Adipocyte (in vitro differentiated cells): ENCODE data around the gene TMEM117.

Experiments
- DNase-seq: peaks from one replicate; pipeline ENCODE4 v3.0.0-alpha.2; 2015; ENCODE audit warnings: low read depth
- H3K27me3 ChIP-seq: replicated peaks from 2 replicates; pipeline ENCODE4 v1.7.0; 2013; ENCODE audit warnings: mild to moderate bottlenecking, low read length, moderate library complexity; ENCODE audit not compliant: control insufficient read depth, insufficient read depth
- H3K36me3 ChIP-seq: 2 replicates; pipeline ENCODE4 v1.7.0; 2013; ENCODE audit warnings: low read length, mild to moderate bottlenecking, moderate library complexity; ENCODE audit not compliant: control insufficient read depth, insufficient read depth, severe bottlenecking
- H3K4me1 ChIP-seq: 2 replicates; pipeline ENCODE4 v1.7.0; 2013; ENCODE audit warnings: mild to moderate bottlenecking, low read length, moderate library complexity; ENCODE audit not compliant: control insufficient read depth, insufficient read depth
- H3K4me3 ChIP-seq: 2 replicates; pipeline ENCODE4 v1.7.0; 2013; ENCODE audit warnings: mild to moderate bottlenecking, low read length, moderate library complexity
- H3K9ac ChIP-seq: 2 replicates; pipeline ENCODE4 v1.7.0; 2013; ENCODE audit warnings: mild to moderate bottlenecking, low read length, moderate library complexity
- H3K9me3 ChIP-seq: 2 replicates; pipeline ENCODE4 v1.7.0; 2013; ENCODE audit warnings: mild to moderate bottlenecking, low read length, moderate library complexity; ENCODE audit not compliant: control insufficient read depth

TMEM117 gene

DNA sequence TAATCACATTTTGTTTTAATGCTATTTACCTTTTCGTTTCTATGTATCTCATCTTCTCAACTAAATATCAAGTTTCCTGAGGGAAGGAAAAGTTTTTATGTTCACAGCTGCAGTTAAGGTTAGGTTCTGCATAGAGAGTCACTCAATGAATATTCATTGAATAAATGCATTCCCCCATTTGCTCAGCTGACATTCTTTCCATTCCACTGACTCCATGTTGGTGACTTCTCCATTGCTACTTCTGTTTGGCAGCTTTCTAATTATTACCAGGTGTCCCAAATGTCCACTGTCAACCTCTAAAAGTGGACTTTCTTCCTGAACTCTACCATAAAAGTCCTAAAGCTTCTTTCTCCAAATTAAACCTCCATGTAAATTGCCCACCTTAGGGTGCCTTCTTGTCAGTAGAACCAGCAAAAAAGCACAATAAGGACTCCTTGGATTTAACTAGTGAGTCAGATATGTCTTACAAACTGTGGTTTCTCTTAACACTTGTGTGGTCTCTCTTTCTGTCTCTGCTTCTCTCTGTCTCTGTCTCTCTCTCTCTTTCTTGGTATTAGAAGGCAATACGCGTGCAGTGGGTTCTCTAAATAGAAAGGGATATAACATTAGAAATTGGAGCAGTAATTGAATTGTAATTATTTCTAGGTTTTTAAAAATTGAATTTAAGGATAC, 85.9 kb downstream of the TMEM117 start:
- no peak overlapping the region for H3K4me3 ChIP-seq

GRCh38 chr12:43930032-43930431, 94.2 kb downstream of the TMEM117 start:
- H3K4me1 ChIP-seq = no peaks in the 10 kb centered on the region
- DNase-seq = no peak
- H3K9ac ChIP-seq = no peak overlapping the region
- H3K36me3 ChIP-seq = no peaks in the 10 kb centered on the region
- no peak overlapping the region for H3K4me3 ChIP-seq
- H3K27me3 ChIP-seq = no peaks in the 10 kb centered on the region
- H3K9me3 ChIP-seq = peaks cover 11% of the 10 kb centered on the region

More for the DNA sequence above, 85.9 kb downstream of the TMEM117 start:
- Histone ChIP-seq H3K9ac (no peak overlapping the region), H3K4me1 (no peaks in the 10 kb centered on the region), H3K36me3 (no peaks in the 10 kb centered on the region), H3K27me3 (no peaks in the 10 kb centered on the region), H3K9me3 (no peaks in the 10 kb centered on the region)
- peak; percentile 36 for DNase-seq

DNA sequence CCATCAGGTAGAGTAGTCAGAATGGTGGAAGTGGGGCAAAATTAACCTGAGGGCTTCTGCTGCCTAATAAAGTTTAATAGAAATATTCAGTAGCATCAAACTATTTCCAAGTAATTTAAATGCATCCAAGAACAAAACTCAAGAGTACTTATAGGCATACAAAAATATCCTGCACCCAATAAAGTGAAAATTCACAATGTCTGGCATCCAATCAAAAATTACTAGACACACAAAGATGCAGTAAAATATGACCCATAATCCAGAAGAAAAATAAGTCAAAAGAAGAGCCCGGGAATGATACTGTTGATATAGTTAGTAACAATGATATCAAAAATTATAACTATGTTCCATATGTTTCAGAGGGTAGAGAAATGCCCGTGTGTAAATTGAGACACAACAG, 95.3 kb downstream of the TMEM117 start:
- DNase-seq = no peak
- H3K4me1 ChIP-seq = no peaks in the 10 kb centered on the region
- no peaks in the 10 kb centered on the region for H3K27me3 ChIP-seq
- H3K9ac ChIP-seq = no peak overlapping the region
- H3K9me3 ChIP-seq = peaks cover 11% of the 10 kb centered on the region
- H3K36me3 ChIP-seq = no peaks in the 10 kb centered on the region
- H3K4me3 ChIP-seq = no peak overlapping the region

DNA sequence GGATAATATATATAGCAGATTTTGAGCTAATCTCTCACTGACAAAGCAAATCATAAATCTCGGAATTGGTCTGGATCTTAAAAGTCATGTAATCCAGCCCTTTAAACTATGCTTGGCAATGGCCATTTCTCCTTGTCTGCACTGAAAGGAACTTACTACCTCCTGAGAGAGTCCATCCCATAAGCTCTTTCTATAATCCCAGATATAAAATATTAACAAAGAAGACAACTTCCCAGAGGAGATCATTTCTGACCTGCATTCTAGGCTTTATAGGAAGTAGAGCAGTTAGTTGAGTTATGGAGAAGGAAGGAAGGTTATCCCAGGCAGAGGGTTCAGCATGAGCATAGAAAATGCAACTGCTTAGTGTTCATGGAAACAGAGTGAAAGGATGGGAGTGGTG, 99.7 kb downstream of the TMEM117 start:
- H3K4me3 ChIP-seq = no peak overlapping the region
- H3K36me3 ChIP-seq = no peaks in the 10 kb centered on the region
- H3K27me3 ChIP-seq = no peaks in the 10 kb centered on the region
- no peaks in the 10 kb centered on the region for H3K4me1 ChIP-seq
- H3K9me3 ChIP-seq = peaks cover 11% of the 10 kb centered on the region
- no peak overlapping the region for H3K9ac ChIP-seq
- DNase-seq = no peak

- Histone ChIP-seq H3K9ac (no peak overlapping the region), H3K27me3 (no peaks in the 10 kb centered on the region), H3K4me3 (no peak overlapping the region), H3K4me1 (peaks cover 5% of the 10 kb centered on the region), H3K36me3 (no peaks in the 10 kb centered on the region), H3K9me3 (no peaks in the 10 kb centered on the region)
- DNase-seq = no peak
These were observed 102.1 kb downstream of the TMEM117 start for GRCh38 chr12:43937947-43938346.

- no peaks in the 10 kb centered on the region for H3K36me3 ChIP-seq
- peak; percentile 46 for DNase-seq
- H3K27me3 ChIP-seq = no peaks in the 10 kb centered on the region
- H3K9ac ChIP-seq = no peak overlapping the region
- no peaks in the 10 kb centered on the region for H3K9me3 ChIP-seq
- no peak overlapping the region for H3K4me3 ChIP-seq
- H3K4me1 ChIP-seq = peaks cover 5% of the 10 kb centered on the region
These were observed 106.5 kb downstream of the TMEM117 start for GRCh38 chr12:43942379-43942778.

DNA sequence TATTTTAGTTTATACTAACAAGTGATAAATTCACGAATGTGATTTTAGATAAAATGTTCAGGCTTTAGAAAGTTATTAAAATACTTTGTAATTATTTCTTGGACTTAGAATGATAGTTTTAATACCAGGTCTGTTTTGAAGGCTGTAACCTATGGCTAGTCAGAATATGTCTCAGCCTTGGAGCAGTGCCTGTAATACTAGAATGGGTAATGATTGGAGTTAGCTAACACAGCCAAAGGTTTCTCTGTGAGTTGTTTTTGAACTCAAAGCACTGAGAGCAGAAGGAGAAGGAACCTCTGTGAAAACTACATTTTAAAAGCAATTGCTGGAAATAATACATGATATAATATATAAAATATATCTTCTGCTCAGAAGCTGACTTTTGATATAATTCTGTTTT, 110.1 kb downstream of the TMEM117 start:
- peak; percentile 32 for DNase-seq
- Histone ChIP-seq H3K4me3 (no peak overlapping the region), H3K27me3 (no peaks in the 10 kb centered on the region), H3K9ac (no peak overlapping the region), H3K36me3 (no peaks in the 10 kb centered on the region), H3K9me3 (no peaks in the 10 kb centered on the region), H3K4me1 (peaks cover 5% of the 10 kb centered on the region)

DNA sequence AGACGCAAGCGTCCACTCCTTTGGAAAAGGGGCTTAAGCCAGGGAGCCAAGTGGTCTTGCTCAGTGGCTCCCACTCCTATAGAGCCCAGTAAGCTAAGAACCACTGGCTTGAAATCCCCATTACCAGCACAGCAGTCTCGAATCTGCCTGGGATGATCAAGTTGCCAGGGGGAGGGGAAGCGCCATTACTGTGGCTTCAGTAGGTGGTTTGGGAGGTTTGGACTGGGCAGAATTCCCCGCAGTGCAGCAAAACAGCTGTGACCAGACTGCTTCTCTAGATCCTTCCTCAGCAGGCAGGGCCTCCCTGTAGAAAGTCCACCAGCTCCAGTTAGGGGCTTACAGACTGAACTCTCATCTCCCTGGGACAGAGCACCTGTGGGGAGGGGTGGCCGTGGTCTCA, 115.4 kb downstream of the TMEM117 start:
- no peak overlapping the region for H3K4me3 ChIP-seq
- no peaks in the 10 kb centered on the region for H3K4me1 ChIP-seq
- H3K36me3 ChIP-seq = no peaks in the 10 kb centered on the region
- no peaks in the 10 kb centered on the region for H3K27me3 ChIP-seq
- H3K9ac ChIP-seq = no peak overlapping the region
- H3K9me3 ChIP-seq = no peaks in the 10 kb centered on the region
- DNase-seq = no peak

DNA sequence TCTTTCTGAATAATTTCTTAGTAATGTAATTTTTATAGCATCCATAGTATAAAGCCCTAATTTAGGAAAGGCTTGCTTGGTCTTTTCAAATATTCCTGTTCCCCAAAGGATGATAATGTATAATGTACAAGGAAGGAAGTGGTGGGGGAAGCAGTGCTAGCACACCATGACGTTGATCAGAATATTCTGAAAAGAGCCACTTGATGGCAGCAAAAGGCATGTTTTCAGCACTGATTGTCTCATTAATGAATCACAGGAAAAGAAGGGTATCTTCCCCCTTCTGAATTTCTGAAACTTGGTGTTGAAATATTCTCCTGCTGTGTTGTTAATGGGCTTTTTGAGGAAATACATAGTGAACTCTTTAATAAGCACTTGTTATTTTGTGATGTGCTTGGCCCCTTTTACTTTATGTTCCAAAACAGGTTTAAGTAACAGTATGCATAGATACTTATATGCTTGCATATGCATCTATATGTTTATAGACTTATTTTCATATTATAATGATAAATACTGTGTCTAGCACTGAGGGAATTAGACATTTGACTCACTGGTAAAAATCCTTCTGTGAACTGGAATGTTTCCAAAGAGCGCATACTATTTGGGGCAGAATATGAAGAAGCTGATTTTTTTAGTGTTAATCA, 122.0 kb downstream of the TMEM117 start:
- Histone ChIP-seq H3K36me3 (no peaks in the 10 kb centered on the region), H3K4me3 (no peak overlapping the region), H3K4me1 (peaks cover 5% of the 10 kb centered on the region), H3K9me3 (no peaks in the 10 kb centered on the region), H3K27me3 (no peaks in the 10 kb centered on the region), H3K9ac (no peak overlapping the region)
- DNase-seq = peak; percentile 83

DNA sequence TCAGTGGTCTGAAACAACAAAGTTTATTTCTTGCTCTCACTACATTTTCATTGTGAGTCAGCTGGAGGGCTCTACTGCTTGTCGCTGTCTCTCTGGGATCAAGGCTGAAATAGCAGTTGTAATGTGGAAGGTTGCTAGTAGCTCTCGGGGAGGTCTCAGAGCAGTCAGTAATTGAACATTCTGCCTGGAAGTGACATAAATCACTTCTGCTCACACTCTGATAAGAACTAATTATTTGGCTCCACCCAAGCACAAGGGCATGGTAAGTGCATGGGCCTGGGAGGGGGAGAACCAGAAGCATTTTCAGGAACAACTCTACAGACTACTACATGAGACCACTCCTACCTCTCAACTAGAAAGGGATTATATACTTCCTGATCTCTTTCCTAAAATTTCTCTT, 128.2 kb downstream of the TMEM117 start:
- H3K27me3 ChIP-seq = no peaks in the 10 kb centered on the region
- H3K9me3 ChIP-seq = no peaks in the 10 kb centered on the region
- peaks cover 3% of the 10 kb centered on the region for H3K4me1 ChIP-seq
- no peak overlapping the region for H3K4me3 ChIP-seq
- H3K9ac ChIP-seq = no peak overlapping the region
- H3K36me3 ChIP-seq = no peaks in the 10 kb centered on the region
- no peak for DNase-seq

- H3K9me3 ChIP-seq = no peaks in the 10 kb centered on the region
- no peak overlapping the region for H3K9ac ChIP-seq
- no peaks in the 10 kb centered on the region for H3K27me3 ChIP-seq
- peaks cover 3% of the 10 kb centered on the region for H3K4me1 ChIP-seq
- DNase-seq = peak; percentile 32
- no peak overlapping the region for H3K4me3 ChIP-seq
- no peaks in the 10 kb centered on the region for H3K36me3 ChIP-seq
These were observed 129.1 kb downstream of the TMEM117 start for GRCh38 chr12:43964961-43965360.

GRCh38 chr12:43965899-43966298, 130.0 kb downstream of the TMEM117 start:
- no peaks in the 10 kb centered on the region for H3K36me3 ChIP-seq

More at GRCh38 chr12:43965899-43966298, 130.0 kb downstream of the TMEM117 start:
- peaks cover 3% of the 10 kb centered on the region for H3K4me1 ChIP-seq
- H3K4me3 ChIP-seq = no peak overlapping the region
- no peaks in the 10 kb centered on the region for H3K9me3 ChIP-seq
- no peak overlapping the region for H3K9ac ChIP-seq
- DNase-seq = no peak
- no peaks in the 10 kb centered on the region for H3K27me3 ChIP-seq
